Measurements from ENCODE around the gene GRID2.

The GRID2 gene

DNA sequence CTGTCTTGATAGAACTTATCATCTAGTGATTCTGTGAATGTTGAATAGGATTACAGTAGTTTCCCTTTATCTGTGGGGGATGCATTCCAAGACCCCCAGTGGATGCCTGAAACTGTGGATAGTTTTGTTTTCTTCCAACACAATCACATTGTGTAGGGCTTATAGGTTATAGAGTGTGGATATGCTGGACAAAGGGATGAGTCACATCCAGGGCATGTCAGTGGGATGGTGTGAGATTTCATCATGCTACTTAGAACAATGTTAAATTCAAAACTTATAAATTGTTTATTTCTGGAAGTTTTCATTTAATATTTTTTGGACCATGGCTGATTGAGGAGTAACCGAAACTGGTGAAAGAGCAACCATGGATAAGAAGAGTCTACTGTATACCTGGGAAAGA is 1092.5 kb downstream of the GRID2 start:
- no peak overlapping the region for H3K4me3 Mint-ChIP-seq
- no peaks in the 10 kb centered on the region for H3K27me3 Mint-ChIP-seq (ENCODE audit: low read depth)
- peaks cover 7% of the 10 kb centered on the region for H3K4me1 Mint-ChIP-seq
- H3K27ac Mint-ChIP-seq, result no peak overlapping the region
- H3K9me3 Mint-ChIP-seq, result no peaks in the 10 kb centered on the region
- TF ChIP-seq, protein P1, sequence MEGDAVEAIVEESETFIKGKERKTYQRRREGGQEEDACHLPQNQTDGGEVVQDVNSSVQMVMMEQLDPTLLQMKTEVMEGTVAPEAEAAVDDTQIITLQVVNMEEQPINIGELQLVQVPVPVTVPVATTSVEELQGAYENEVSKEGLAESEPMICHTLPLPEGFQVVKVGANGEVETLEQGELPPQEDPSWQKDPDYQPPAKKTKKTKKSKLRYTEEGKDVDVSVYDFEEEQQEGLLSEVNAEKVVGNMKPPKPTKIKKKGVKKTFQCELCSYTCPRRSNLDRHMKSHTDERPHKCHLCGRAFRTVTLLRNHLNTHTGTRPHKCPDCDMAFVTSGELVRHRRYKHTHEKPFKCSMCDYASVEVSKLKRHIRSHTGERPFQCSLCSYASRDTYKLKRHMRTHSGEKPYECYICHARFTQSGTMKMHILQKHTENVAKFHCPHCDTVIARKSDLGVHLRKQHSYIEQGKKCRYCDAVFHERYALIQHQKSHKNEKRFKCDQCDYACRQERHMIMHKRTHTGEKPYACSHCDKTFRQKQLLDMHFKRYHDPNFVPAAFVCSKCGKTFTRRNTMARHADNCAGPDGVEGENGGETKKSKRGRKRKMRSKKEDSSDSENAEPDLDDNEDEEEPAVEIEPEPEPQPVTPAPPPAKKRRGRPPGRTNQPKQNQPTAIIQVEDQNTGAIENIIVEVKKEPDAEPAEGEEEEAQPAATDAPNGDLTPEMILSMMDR (IDR thresholded peaks at IDR 0.05; ENCODE audit: unreplicated experiment in 3 of 3), result no peak
- no peaks in the 10 kb centered on the region for H3K36me3 Mint-ChIP-seq (ENCODE audit: low read depth)

DNA sequence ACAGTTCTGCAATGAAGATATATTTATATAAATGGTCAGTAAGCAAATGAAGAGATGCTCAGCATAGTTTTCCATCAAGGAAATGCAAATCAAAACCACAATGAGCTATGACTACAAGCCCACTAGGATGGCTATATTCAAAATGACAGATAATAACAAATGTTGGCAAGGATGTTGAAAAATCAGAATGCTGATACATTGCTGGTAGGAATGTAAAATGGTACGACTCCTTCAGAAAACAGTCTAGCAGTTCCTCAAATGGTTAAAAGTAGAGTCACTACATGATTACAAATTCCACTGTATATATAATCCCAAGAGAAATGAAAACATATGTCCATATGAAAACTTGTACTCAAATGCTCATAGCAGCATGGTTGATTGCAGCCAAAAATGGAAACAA is 1099.8 kb downstream of the GRID2 start:
- Mint-ChIP-seq H3K36me3 (ENCODE audit: low read depth) (no peaks in the 10 kb centered on the region), H3K4me3 (no peak overlapping the region), H3K27me3 (ENCODE audit: low read depth) (no peaks in the 10 kb centered on the region), H3K9me3 (no peaks in the 10 kb centered on the region), H3K27ac (no peak overlapping the region), H3K4me1 (no peaks in the 10 kb centered on the region)
- TF ChIP-seq, protein P1 (IDR thresholded peaks at IDR 0.05; ENCODE audit: unreplicated experiment in 3 of 3), result no peak

DNA sequence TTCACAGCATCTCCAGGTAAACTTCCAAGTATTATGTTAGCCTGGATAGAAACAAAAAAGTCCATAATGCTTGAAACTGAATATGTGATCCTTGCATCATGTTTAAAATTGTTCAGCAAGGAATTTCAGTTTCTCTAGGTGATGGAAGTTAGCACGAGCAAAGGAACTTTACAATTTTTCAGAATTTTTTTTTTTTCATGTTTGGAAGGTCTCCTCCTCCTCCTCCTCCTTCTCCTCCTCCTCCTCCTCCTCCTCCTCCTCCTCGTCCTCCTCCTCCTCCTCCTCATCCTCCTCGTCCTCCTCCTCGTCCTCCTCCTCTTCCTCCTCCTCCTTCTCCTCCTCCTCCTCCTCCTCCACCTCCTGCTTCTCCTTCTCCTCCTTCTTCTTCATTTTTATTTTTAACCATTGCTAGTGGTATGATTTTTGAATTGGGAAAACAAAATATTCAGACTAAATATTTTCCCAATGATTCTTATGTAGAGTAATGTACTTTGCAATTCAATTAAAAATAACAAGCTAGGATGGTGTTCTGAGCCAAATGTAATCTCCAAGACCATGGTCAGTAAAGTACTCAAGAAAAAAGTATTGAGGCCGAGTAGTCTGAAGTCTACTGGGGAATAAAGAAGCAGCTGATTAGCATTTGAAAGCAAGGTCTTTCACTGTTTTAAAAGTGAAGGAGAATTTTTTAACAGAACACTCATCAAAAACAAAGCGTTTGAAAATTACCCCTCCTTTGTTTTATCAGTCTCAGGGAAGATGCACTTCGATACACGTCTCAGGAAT is 1103.9 kb downstream of the GRID2 start:
- peaks cover 5% of the 10 kb centered on the region for H3K4me1 Mint-ChIP-seq
- H3K9me3 Mint-ChIP-seq, result no peaks in the 10 kb centered on the region
- no peak overlapping the region for H3K4me3 Mint-ChIP-seq
- peaks cover 3% of the 10 kb centered on the region for H3K27me3 Mint-ChIP-seq (ENCODE audit: low read depth)
- TF ChIP-seq, protein P1 (IDR thresholded peaks at IDR 0.05; ENCODE audit: unreplicated experiment in 3 of 3), result no peak
- no peak overlapping the region for H3K27ac Mint-ChIP-seq
- H3K36me3 Mint-ChIP-seq (ENCODE audit: low read depth), result no peaks in the 10 kb centered on the region

DNA sequence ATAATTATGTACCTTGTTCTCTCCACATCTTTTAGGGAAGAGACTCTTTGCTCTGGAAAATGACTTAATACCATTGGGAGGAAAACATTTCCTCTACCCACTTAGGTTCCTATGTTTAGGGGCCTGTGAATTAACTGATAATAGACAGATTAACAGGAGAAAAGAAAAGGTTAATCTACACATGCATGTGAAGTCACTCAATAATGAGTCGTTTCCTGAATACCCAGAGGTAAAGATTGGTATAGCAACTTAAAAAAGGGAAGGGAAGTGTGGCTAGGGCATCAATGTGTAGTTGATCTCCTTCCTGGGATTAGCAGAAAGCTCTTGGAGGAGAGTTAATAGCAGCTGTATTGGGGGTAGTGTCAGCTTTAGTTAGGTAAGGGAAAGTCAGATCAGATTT is 1105.3 kb downstream of the GRID2 start:
- Mint-ChIP-seq H3K9me3 (no peaks in the 10 kb centered on the region), H3K27me3 (ENCODE audit: low read depth) (peaks cover 3% of the 10 kb centered on the region), H3K27ac (no peak overlapping the region), H3K4me1 (peaks cover 5% of the 10 kb centered on the region), H3K4me3 (no peak overlapping the region), H3K36me3 (ENCODE audit: low read depth) (no peaks in the 10 kb centered on the region)
- TF ChIP-seq, protein P1 (IDR thresholded peaks at IDR 0.05; ENCODE audit: unreplicated experiment in 3 of 3), result no peak

DNA sequence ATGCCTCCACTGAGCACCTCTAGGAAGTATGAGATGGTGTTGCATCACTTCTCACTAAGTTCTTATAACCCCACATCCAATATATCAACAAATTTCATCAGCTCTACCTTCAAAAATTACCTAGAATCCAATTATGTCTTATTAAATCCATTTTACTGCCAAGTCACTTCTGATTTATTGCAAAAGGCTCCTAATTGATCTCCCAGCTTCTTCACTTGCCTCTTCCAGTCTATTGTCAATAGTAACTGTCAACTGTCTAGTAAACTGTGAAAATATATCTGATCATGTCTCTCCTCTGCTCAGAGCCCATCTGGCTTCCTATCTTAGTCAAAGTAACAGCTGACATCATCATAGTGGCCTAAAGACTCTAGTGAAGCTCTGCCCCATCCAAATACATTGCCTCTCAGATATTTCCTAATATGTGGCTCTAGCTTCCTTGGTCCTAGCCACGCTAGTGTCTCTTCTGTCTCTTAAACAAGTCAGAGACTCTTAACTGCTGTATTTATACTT is 1110.3 kb downstream of the GRID2 start:
- Mint-ChIP-seq H3K36me3 (ENCODE audit: low read depth) (no peaks in the 10 kb centered on the region), H3K27ac (no peak overlapping the region), H3K4me1 (peaks cover under 1% of the 10 kb centered on the region), H3K9me3 (no peaks in the 10 kb centered on the region), H3K4me3 (no peak overlapping the region), H3K27me3 (ENCODE audit: low read depth) (peaks cover 3% of the 10 kb centered on the region)
- TF ChIP-seq, protein P1 (IDR thresholded peaks at IDR 0.05; ENCODE audit: unreplicated experiment in 3 of 3), result no peak

All from nephron (organoid).